GM21381 (cell line): ENCODE results near the gene B3GNT3.
A peak's percentile ranks its signal among the peaks of the same experiment; 100 is the strongest.

ENCODE experiments used
- ATAC-seq: cut with Tn5 transposase; IDR thresholded peaks from one replicate; pipeline ENCODE4 v1.9.1; 2021; ENCODE audit warnings: mild to moderate bottlenecking, moderate library complexity; ENCODE audit not compliant: unreplicated experiment

B3GNT3 gene, protein sequence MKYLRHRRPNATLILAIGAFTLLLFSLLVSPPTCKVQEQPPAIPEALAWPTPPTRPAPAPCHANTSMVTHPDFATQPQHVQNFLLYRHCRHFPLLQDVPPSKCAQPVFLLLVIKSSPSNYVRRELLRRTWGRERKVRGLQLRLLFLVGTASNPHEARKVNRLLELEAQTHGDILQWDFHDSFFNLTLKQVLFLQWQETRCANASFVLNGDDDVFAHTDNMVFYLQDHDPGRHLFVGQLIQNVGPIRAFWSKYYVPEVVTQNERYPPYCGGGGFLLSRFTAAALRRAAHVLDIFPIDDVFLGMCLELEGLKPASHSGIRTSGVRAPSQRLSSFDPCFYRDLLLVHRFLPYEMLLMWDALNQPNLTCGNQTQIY

DNA sequence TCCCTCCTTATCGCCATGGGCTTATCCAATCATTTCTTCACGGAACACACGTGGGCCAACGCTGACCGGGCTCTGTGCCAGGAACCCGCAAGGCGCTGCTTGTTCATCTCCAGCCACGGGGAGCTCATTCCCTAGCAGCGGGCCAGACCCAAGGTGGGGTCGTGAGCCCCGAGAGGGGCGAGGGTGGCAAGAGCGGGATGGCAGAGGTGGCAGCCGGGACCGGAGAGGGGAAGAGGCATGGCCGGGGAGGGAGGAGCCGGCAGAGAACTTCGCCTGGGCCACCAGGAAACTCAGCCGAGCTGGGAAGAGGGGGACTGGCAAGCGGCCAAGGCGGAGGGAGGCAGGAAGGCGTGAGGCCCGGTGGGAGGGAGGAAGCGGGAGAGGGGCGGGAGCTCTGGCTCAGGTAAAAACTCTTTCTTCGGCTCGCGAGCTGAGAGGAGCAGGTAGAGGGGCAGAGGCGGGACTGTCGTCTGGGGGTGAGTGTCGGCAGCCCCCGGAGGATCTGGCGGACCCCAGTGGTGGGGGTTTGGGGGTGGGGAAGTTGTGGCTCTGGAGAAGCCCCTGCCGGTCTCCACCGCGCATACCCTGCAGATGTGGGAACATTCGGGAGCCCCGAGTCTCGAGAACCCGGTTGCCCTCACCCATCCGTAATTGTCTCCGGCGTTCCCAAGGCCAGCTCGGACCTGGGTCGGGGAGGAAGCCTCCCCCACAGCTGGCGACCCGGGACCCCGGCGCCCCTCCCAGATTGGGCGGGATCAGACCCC lies at the start of gene B3GNT3:
Gene B3GNT3 (plus strand): TSS at position 408 of the 764 bp plus-strand sequence. CDS start 12,670 bp downstream, outside the sequence.
- no peak for ATAC-seq

DNA sequence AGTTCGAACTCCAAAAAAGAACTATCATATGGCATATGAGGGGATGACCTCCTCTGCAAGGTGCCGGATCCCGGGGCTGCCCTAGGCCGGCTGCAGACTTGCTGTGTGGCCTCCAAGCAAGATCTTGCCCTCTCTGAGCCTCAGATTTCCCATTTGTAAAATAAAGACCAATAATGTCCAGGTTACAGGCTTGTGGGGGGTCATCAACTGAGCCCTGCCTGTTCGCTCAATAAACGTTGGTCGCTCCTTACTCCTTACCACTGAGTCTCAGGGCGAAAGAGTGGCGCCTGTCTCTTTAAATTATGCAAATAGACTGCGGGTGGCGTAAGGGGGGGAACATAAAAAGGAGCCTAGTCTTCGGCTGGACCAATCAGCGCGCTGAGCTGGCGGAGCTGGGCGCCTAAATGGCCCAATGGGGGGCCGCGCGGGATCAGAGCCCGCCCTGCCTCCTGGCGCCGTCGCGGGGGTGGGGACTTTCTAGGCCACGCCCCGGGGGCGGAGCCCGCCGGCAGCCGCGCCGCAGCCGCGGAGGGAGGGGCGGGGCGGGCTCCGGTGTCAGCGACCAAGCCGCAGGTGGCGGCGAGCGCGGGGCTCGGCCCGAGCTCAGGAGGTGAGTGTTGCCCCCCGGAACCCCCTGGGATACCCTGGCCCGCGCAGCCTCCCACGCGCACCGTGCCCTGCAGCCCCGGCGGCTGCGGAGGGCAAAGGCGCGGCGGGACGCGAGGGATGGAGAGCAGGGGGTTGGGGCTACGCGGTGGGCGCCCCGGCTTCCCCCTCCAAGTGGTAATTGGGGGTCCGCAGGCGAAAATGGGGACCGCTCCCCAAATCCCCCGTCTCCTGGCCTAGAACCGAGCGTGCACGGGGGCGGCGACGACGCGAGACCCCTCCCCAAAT lies 47.5 kb upstream of the B3GNT3 start:
- ATAC-seq, result peak; percentile 67

DNA sequence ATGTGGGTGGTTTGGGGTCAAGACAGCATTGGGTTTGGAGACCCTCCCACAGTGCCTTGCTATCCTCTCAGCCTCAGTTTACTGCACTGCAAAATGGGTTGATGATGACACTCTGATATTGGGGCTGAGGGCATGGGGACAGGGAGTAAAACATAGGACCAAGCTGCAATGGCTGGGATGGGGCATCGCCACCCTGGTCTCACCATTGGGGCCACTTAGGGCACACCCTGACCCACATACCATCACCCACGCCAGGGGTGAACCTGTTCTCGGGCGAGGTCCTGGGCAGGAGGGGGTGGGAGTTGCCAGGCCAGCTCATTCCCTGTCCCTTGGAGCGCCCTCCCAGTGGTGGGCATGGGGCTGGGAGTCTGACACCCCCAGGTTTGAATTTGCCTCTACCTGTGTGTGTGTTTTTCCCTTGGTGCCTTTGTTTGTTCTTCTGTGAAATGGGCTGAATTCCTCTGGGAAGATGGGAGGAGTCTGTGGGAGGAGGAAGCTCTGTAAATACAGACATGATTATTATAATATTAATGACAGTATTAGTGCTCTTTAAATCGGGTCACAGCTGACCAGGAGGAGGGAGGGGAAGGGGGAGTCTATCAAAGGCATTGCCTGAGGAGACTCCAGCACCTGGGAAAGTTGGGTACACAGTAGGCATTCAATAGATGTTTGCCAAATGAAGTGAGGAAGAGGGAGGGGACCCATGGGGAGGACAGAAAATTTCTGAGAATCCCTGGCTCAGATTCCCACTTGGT lies 45.9 kb upstream of the B3GNT3 start:
- ATAC-seq, result no peak

DNA sequence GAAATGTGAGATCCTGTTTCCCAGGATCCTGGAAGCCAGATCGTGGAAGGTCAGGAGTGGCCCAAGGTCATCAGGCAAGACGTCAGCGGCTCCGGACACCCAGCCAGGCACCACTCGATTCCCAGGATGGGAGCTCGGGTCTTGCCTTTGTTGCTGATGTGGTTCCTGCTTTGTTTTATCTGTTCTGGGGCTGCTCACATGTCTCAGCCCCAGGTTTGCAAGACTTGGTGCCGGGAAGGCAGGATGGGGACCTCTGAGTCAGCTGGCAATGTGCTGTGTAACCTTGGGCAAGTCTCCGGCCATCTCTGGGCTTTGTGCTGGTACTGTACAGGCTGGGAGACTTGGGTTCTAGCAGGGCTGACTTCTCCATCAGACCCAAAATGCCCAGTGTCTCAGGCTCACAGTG lies 45.0 kb upstream of the B3GNT3 start:
- no peak for ATAC-seq

DNA sequence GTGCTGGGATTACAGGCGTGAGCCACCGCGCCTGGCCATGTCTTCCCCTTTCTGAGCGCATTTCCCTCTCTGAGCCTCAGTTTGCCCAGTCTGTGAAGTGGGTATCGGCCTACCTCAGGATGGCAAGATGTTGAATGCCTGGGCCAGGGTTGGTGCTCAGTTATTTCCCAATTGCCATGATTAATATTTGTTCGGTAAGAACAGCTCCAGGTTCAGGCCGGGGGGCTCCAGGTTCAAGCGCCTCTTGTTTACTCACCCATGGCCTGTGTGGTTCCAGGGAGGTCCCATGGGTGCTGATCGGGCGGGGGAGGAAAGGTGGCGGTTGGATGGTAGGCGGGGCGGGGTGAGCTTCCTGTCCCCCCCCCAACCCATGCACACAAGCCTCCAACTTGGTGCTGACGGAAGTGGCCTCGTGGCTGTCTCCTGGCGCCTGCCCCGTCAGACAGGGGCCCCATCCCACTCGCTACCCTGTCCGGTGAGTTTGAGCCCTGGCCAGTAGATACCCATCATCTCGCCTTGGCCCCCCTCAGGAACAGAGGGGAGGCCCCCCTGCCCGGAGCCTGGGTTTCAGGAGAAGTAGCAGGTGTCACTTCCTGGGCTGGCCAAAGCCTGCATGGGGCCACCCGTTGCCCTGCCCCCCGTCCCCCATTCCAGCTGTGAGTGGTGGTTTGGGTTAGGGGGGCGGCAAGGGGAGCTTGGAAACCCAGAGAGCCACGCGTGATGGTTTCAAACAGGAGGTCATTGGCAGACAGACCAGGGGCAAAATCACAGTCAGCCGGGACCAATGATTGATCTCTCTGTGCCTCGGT lies 43.6 kb upstream of the B3GNT3 start, which contains the start of gene FCHO1:
Gene FCHO1 (plus strand): TSS at position 375 of the 809 bp plus-strand sequence. CDS start 3,688 bp downstream, outside the sequence.
- peak; percentile 37 for ATAC-seq

DNA sequence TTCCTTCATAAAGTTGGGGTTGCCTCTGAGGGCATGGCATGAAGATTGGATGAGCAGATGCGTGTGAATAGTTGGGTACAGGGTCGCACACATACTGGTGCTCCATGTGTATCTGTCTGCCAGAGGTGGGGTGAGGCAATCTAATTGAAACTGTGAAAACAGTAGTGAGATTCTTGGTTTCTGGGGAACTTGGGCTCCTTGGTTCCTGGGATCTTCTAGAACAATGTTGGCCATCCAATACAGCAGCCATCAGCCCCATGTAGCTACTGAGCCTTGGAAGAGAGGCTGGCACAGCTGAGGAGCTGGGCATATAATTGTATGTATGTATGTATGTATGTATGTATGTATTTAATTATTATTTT lies 43.0 kb upstream of the B3GNT3 start:
- no peak for ATAC-seq

DNA sequence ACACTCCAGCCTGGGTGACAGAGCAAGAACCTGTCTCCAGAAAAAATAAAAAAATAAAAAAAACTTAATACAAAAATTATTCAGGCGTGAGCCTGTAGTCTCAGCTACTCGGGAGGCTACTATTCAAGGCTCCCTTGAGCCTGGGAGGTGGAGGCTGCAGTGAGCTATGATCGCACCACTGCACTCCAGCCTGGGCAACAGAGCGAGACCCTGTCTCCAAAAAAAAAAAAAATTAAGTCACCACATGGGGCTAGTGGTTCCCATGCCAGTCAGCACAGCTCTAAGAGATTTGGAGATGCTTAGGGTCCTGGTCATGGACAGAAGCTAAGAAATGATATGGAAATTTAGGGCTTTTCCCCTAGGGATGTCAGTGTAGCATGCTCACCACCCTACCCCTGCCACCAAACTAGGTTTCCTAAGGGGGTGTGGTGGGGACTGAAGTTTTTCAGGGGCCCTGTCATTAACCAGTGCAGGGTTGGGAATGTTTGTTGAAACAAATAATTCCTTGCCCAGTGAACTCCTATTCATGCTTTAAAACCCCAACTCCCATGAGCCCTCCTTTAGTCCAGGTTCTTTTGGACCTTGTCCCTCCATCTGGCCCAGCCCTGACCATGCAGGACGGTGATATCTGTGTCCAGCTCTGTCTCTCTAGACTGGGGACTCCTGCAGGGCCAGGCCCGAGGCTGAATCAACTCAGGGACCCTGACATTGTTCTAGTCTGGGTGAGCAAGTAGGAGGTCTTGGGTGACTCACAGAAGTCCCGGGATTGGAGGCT lies 41.9 kb upstream of the B3GNT3 start:
- no peak for ATAC-seq

DNA sequence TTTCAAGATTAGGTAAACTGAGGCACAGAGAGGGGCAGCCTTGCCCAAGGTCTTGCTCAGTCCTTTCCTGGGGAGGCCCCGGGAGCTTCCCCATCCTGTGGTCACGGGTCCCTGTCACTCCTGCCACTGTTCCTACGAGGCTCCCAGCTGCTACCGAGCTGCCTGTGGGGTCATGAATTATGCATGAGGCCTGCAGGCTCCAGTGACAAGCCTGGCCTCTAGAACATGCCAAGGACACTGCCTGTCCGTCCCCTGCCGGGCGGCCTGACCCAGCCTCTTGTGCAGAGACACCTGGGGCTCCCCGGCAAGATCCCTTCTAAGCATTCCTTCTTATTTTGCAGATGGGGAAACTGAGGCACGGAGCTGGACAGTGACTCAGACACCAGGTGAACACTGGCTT lies 41.0 kb upstream of the B3GNT3 start:
- ATAC-seq, result no peak

DNA sequence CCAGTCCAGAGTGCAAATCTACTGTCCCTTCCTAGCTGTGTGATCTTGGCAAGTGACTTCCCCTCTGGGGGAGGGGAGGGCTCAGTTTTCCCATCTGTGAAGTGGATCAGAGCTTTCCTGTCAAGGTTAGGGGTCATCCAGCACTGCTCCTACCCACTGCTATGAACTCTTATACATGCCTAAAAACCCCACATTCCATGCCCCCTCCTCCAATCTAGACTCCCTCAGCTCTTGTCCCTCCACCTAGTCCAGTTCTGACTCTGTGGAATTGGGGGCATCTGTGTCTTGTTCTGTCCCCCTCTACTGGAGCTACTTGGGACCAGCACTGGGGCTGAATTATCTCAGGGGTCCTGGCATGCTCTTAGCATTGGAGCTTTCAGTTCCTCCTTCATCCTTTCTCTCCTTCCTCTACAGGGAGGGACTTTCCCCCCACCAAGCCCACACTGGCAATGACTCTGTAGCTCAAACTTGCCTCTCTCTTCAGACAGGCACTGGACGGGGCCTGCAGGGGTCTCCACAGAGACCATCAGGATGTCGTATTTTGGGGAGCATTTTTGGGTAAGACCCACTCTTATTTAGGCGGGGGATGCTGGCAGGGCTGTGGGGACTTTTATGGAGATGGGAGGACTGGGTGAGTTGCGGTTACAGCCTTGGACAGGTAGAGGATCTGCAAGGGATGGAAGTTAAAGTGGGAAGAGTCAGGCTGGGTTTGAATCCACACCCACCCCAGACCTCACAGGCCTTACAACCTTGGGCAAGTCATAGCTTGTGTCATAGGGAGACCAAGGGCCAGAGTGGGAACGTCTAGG lies 40.1 kb upstream of the B3GNT3 start:
- ATAC-seq, result no peak

DNA sequence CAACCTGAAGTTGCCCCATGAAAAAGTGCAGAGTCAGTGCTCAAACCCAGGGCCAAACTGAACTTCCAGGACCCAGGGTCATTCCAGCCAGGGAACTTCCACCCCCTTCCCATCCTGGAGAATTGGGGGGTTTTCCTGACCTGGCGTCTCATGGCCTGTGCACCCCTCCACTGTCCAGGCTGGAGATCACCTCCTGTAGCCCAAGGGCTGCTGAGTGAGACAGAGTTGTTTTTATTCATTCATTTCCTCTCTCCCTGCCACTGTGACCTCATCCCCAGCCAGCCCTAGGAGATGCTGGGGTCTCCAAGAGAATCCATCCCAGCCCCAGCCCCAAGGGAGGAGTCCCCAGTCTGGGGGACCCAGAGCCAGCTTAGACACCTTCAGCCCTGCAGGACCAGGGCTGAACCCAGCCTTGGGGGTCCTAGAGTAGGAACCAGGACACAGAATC lies 39.5 kb upstream of the B3GNT3 start:
- no peak for ATAC-seq

DNA sequence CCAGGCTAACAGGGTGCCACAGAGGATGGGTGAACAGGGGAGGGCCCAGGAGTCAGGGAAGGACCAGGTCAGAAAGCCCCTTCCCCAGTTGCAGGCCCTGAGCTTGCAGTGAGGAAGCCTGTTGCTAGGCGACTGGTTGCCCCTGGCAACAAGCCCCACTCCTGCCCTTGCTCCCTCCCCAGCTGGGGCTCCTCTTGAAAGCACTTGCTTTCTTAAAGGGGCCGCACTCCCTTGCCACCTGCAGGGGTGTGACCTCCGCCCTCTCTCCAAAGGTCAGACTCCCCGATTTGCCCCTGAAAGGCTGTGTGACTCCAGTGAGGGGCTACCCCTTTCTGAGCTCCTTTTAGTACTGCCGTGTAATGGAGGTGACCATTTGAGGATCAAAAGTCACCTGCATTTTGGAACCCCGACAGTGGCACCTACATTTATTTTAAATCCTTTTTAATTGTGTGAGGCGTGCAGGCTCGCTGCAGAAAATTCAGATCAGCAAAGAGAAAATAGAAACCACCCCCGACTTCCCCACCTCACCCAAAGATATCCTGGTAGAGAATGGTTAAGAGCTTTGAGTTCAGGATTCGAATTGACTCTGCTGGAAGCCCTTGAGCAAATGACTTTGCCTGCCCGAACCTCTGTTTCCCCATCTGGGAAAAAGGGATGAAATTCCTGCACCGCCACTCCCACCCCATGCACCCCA lies 38.8 kb upstream of the B3GNT3 start:
- ATAC-seq, result no peak

DNA sequence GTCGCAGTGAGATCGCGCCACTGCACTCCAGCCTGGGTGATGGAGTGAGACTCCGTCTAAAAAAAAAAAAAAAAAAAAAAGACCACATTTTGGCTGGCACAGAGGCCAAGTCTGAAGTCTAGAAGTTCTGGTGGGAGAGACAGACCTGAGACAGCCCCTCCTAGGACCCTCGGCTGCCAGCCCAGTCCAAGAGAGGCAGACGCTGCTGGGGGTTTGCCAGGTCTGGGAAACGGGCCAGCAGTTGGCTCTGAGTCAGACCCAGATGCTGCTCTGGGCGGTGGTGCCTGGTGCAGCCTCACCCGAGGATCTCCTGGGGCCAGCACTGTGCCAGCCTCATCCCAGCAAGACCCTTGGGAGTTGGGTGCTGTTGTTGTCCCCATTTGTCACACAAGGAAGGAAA lies 37.8 kb upstream of the B3GNT3 start:
- no peak for ATAC-seq

DNA sequence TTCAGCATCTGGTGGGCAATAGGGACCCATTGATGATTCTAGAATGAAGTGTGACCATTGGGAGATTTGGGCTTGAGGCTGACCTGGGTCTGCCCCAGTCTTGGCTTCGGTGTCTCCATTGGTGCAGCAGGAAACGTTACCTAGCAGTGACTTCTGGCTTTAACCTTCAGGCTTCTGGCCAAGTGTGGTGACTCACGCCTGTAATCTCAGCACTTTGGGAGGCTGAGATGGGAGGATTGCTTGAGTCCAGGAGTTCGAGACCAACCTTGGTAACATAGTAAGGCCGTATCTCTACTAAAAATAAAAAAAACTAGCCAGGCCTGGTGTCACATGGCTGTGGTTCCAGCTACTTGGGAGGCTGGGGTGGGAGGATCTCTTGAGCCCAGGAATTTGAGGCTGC lies 36.4 kb upstream of the B3GNT3 start:
- no peak for ATAC-seq

DNA sequence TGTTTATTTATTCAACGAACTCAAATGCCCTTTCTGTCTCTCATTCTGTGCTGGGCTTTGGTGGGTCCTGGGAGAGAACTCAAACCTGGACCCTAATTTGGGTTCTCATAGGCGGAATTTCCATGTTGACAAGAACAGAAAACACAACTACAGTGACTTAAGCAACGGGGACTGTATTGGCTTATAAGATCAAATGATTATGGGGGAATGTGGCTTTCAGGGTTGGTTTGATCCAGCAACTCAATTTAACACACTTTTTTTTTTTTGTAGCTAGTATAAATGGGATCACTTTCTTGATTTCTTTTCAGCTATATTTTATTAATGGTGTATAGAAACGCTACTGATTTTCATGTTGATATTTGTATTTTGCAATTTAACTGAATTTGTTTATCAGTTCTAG lies 33.8 kb upstream of the B3GNT3 start:
- ATAC-seq, result no peak

DNA sequence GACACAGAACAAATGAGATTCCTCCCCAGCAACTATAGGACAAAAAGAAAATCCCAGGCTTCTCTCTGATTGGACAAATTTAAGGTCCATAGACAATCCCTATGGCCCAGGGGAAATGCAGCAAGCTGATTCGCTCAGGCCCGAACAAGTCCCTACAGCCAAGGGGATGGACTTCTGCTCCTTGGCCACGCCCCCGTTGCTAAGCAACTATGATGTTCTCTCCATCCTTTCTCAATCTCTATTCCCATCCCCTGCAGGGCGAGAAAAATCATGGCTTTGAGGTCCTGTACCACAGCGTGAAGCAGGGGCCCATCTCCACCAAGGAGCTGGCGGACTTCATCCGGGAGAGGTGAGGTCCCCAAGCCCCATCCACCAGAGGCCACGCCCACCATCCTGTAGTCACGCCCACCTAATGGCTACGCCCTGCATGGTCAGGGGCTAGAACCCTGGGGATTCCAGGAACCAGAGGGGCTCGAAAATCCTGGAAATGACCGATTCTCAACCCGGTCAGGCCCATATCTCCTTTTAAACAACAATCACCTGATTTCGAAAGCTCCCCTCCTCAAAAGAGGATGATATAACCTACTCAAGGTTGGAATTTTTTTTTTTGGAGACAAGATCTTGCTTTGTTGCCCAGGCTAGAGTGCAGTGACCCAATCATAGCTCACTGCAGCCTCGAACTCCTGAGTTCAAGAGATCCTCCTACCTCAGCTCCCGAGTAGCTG lies 32.3 kb upstream of the B3GNT3 start:
- ATAC-seq, result no peak

DNA sequence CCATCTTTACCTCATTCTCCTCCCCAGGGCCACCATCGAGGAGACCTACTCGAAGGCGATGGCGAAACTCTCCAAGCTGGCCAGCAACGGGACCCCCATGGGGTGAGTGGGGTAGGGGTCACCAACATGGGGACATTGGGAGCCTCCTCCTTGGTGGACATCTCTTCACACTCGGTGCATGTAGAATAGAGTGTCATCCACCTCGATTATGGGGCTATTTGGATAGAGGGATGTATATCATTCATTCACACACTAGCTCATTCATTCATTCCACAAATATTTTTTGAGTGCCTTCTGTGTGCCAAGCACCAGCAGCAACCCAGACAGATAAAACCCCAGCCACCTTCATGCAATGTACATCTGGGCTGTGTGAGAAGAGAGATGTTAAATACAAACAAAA lies 30.6 kb upstream of the B3GNT3 start:
- no peak for ATAC-seq
